BLaER1 (cell line): ENCODE results near the gene KDM5B.
"Not testable (repeated sequence)": the region's sequence is repeated elsewhere in the genome, so short reads cannot be mapped to it uniquely, and the experiment has no call there.

Source experiments
- H3K27ac ChIP-seq: shearing (Covaris generic); formaldehyde crosslinking; 2 replicates; pipeline ENCODE4 v1.8.1; 2022
- H3K27me3 ChIP-seq: shearing (Covaris generic); formaldehyde crosslinking; 2 replicates; pipeline ENCODE4 v1.8.1; 2022
- H3K36me3 ChIP-seq: shearing (Covaris generic); formaldehyde crosslinking; 2 replicates; pipeline ENCODE4 v1.8.1; 2022
- H3K4me1 ChIP-seq: shearing (Covaris generic); formaldehyde crosslinking; 2 replicates; pipeline ENCODE4 v1.8.1; 2022
- H3K4me2 ChIP-seq: shearing (Covaris generic); formaldehyde crosslinking; 2 replicates; pipeline ENCODE4 v1.8.1; 2022
- H3K4me3 ChIP-seq: shearing (Covaris generic); formaldehyde crosslinking; 2 replicates; pipeline ENCODE4 v1.8.1; 2022
- H3K9ac ChIP-seq: shearing (Covaris generic); formaldehyde crosslinking; 2 replicates; pipeline ENCODE4 v1.8.1; 2022
- H3K9me3 ChIP-seq: shearing (Covaris generic); formaldehyde crosslinking; 2 replicates; pipeline ENCODE4 v1.8.1; 2022
- H4K20me1 ChIP-seq: shearing (Covaris generic); formaldehyde crosslinking; 2 replicates; pipeline ENCODE4 v1.8.1; 2022
- Cebpa-rat ChIP-seq: shearing (Covaris generic); IDR thresholded peaks from 2 replicates; pipeline ENCODE4 v1.8.1; 2022

The KDM5B gene

GRCh38 chr1:202843081-202843480 lies 34.9 kb upstream of the KDM5B start:
- H3K4me2 ChIP-seq: no peak overlapping the region
- H3K36me3 ChIP-seq: no peaks in the 10 kb centered on the region
- no peak overlapping the region for H3K9ac ChIP-seq
- no peaks in the 10 kb centered on the region for H3K27me3 ChIP-seq
- peaks cover 10% of the 10 kb centered on the region for H3K4me1 ChIP-seq
- H3K4me3 ChIP-seq: no peak overlapping the region
- H3K27ac ChIP-seq: no peak overlapping the region
- TF ChIP-seq Cebpa-rat: no peak
- H4K20me1 ChIP-seq: no peaks in the 10 kb centered on the region
- H3K9me3 ChIP-seq: no peaks in the 10 kb centered on the region

- H3K27ac ChIP-seq: peak overlapping the region; percentile 90; the same call in 1 of the 2 replicates
- peak overlapping the region; percentile 97 for H3K4me2 ChIP-seq
- no peak overlapping the region for H3K9ac ChIP-seq
- no peak for TF ChIP-seq Cebpa-rat
- no peaks in the 10 kb centered on the region for H3K36me3 ChIP-seq
- no peaks in the 10 kb centered on the region for H3K27me3 ChIP-seq
- H4K20me1 ChIP-seq: no peaks in the 10 kb centered on the region
- no peaks in the 10 kb centered on the region for H3K9me3 ChIP-seq
- H3K4me1 ChIP-seq: peaks cover 59% of the 10 kb centered on the region
- no peak overlapping the region for H3K4me3 ChIP-seq
Observed at GRCh38 chr1:202837746-202838262, 29.6 kb upstream of the KDM5B start.

DNA sequence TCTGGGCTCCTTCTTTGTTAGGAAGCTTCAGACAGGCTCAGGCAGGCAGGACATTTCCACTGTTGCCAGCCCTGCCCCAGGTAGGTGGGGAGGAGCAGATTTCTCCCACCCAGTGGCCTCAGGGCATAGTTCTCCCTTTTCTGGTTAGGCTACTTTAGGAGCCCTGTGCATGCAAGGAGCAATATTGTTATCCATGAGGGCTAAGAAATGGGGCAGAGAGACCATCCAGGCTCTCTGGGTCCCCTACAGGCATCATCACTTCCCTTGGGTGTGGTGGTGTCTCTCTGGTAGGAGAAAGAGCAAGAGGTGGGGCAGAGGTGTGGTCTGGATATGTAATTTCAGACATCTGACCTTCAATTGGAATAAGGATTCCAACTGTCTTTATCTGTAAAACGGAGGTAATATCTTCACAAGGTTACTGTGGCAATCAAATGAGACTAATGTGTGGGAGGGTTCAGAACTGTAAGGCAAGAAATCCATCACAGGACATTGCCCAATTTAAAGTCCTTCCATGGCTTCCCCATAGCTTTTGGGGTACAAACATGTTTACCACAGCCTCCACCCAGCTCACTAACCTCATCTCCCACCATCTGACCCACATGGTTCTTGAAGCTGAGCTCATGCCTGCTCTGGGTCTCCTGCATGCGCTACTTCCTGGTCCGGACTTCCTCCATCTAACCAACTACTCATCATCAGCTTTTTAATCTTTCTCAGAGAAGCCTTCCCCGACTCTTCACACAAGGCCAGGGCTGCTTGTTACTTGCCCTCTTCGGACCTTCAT lies 28.6 kb upstream of the KDM5B start:
- no peak for TF ChIP-seq Cebpa-rat
- peak overlapping the region; percentile 90 for H3K27ac ChIP-seq
- H4K20me1 ChIP-seq: no peaks in the 10 kb centered on the region
- H3K4me2 ChIP-seq: peak overlapping the region; percentile 97
- peaks cover 69% of the 10 kb centered on the region for H3K4me1 ChIP-seq
- H3K9me3 ChIP-seq: no peaks in the 10 kb centered on the region
- H3K4me3 ChIP-seq: 0 out of 2 replicates have a peak overlapping the region, but pooled peaks have one; percentile 47
- H3K27me3 ChIP-seq: no peaks in the 10 kb centered on the region
- no peaks in the 10 kb centered on the region for H3K36me3 ChIP-seq
- peak overlapping the region; percentile 71 for H3K9ac ChIP-seq

DNA sequence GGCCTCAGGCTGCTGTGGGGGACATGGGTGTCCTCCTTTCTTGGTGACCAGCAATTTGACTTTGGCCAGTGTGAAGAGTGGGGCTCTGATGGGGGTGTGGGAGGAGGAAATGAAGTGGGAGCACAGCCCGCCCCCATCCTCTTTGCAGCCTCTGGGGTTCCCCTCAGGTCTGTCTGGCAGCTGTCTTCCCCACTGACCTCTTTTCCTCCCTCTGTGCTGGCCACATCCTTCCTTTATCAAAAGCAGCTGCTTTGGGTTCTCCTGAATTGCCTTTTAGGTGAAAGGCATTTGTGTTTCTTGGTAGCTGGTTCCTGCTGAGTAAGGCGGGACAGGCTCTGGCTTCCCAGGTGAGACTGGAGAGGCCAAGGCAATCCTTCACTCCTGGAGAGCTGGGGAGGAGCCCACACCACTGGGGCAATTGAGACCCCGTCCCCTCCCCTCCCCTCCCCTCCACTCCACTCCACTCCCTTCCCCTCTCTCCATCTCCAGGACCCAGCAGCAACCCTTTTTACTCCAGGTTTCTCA lies 27.4 kb upstream of the KDM5B start:
- Histone ChIP-seq H3K4me2 (peak overlapping the region; percentile 97), H3K27me3 (no peaks in the 10 kb centered on the region), H4K20me1 (no peaks in the 10 kb centered on the region), H3K4me1 (peaks cover 78% of the 10 kb centered on the region), H3K9ac (peak overlapping the region; percentile 71), H3K9me3 (no peaks in the 10 kb centered on the region), H3K36me3 (no peaks in the 10 kb centered on the region), H3K4me3 (peak overlapping the region; percentile 47), H3K27ac (peak overlapping the region; percentile 90)
- no peak for TF ChIP-seq Cebpa-rat

DNA sequence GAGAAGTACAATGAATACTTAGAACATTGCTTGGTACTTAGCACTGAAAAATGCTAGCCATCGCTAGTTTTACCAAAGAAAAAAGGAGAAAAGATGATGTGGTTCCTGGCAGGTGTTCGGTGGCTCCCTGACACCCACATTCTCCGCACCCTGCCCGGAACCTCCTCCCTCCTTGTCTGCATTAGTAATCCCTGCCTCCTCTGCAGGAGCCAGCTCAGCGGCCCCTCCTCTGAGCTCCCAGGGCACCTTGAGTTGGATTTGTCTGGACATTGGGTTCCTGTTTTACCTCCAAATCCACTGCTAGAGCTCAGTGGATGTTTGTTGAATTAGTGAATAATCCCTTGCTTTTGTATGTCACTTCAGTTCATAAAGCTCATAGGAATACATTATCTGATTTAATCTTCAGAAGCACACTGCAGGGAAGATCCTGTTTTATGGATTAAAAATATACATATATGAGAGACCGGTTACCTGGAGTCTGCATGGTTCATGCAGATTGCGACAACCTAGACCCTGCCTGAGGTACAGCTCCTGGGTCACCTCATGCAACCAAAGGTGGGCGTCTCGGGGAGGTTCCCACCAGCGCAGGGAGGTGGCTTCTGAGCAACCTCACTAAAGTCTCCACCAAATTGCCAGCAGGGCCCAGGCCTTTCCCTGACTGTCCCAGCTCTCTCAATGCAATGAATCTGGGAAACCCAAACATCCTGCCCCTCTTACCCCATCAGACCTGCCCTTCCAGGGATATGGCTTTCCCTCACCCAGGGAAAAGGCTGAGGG lies 26.7 kb upstream of the KDM5B start:
- H3K4me1 ChIP-seq: peaks cover 84% of the 10 kb centered on the region
- H3K4me2 ChIP-seq: peak overlapping the region; percentile 97
- peak overlapping the region; percentile 47 for H3K4me3 ChIP-seq
- no peak for TF ChIP-seq Cebpa-rat
- H3K36me3 ChIP-seq: no peaks in the 10 kb centered on the region
- H3K9ac ChIP-seq: peak overlapping the region; percentile 71
- peak overlapping the region; percentile 90 for H3K27ac ChIP-seq
- no peaks in the 10 kb centered on the region for H3K9me3 ChIP-seq
- H3K27me3 ChIP-seq: no peaks in the 10 kb centered on the region
- no peaks in the 10 kb centered on the region for H4K20me1 ChIP-seq

- no peaks in the 10 kb centered on the region for H4K20me1 ChIP-seq
Observed at GRCh38 chr1:202831906-202832305, 23.7 kb upstream of the KDM5B start.

DNA sequence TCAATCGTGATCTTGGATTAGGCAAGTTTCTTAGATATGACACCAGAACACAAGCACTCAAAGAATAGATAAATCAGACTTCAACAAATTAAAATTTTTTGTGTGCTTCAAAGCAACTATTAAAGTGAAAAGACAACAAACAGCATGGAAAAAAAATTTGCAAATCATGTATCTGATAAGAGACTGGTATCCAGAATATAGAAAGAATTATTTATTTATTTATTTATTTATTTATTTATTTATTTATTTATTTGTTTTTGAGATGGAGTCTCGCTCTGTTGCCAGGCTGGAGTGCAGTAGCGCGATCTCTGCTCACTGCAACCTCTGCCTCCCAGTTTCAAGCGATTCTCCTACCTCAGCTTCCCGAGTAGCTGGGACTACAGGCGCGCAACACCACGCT lies 21.0 kb upstream of the KDM5B start:
- H3K27me3 ChIP-seq, H3K36me3 ChIP-seq, H4K20me1 ChIP-seq, H3K9me3 ChIP-seq, H3K9ac ChIP-seq, H3K4me3 ChIP-seq: not testable (repeated sequence)
- peak overlapping the region; percentile 60; the same call in 1 of the 2 replicates for H3K27ac ChIP-seq
- peaks cover 75% of the 10 kb centered on the region for H3K4me1 ChIP-seq
- H3K4me2 ChIP-seq: peak overlapping the region; percentile 48

More at GRCh38 chr1:202831906-202832305, 23.7 kb upstream of the KDM5B start:
- no peak overlapping the region for H3K9ac ChIP-seq
- no peaks in the 10 kb centered on the region for H3K36me3 ChIP-seq
- H3K4me3 ChIP-seq: no peak overlapping the region
- H3K27ac ChIP-seq: peak overlapping the region; percentile 90; the same call in 1 of the 2 replicates
- H3K4me2 ChIP-seq: peak overlapping the region; percentile 97; the same call in 1 of the 2 replicates
- no peaks in the 10 kb centered on the region for H3K27me3 ChIP-seq
- H3K9me3 ChIP-seq: no peaks in the 10 kb centered on the region
- peaks cover 86% of the 10 kb centered on the region for H3K4me1 ChIP-seq
- no peak for TF ChIP-seq Cebpa-rat

DNA sequence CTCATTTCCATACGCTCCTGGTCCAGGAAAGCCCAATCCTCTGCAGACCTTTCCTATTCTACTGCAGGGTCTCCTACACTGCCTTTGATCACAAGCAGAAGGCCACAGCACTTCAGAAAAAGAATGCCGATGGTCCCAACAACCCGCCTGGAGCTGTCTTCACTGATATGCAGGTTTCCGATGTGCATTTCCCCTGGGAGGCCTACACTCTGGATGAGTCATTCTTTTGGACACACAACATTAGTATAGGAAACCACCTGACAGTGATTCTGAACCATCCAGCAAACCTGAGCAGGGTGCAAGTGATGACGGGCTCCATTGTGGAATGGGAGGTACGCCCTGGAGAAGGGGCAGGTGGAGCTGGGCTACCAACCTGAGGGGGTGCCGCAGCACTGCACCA lies 17.5 kb upstream of the KDM5B start:
- TF ChIP-seq Cebpa-rat: no peak
- Histone ChIP-seq H3K9me3 (no peaks in the 10 kb centered on the region), H3K4me1 (peaks cover 42% of the 10 kb centered on the region), H4K20me1 (no peaks in the 10 kb centered on the region), H3K36me3 (no peaks in the 10 kb centered on the region), H3K27me3 (no peaks in the 10 kb centered on the region), H3K4me3 (no peak overlapping the region), H3K9ac (no peak overlapping the region), H3K4me2 (peak overlapping the region; percentile 59), H3K27ac (no peak overlapping the region)

DNA sequence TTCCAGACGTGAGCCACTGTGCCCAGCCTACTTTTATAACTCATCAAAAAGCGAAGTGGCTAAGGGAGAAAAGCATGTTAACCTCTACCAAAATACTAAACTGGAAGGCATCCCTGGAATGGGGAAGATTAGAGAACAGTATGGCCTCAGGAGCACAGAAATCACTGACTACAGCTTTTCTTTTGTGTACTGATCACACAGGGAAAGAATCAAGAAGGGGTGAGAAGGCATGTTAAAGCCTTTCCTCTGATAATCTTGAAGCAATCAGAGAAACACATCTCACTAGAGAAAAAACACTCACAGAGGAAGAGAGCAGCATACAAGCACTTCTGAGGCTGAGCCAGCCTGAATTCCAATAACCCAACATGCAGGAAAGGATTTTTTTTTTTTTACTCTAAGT lies 13.2 kb upstream of the KDM5B start:
- no peaks in the 10 kb centered on the region for H3K9me3 ChIP-seq
- H4K20me1 ChIP-seq: no peaks in the 10 kb centered on the region
- no peak overlapping the region for H3K9ac ChIP-seq
- H3K4me2 ChIP-seq: no peak overlapping the region
- TF ChIP-seq Cebpa-rat: no peak
- H3K4me1 ChIP-seq: peaks cover 17% of the 10 kb centered on the region
- H3K36me3 ChIP-seq: no peaks in the 10 kb centered on the region
- H3K4me3 ChIP-seq: no peak overlapping the region
- no peaks in the 10 kb centered on the region for H3K27me3 ChIP-seq
- H3K27ac ChIP-seq: no peak overlapping the region

GRCh38 chr1:202818819-202819218 lies 10.6 kb upstream of the KDM5B start:
- H3K4me2 ChIP-seq: no peak overlapping the region
- H3K9me3 ChIP-seq: no peaks in the 10 kb centered on the region
- TF ChIP-seq Cebpa-rat: no peak
- H3K27ac ChIP-seq: no peak overlapping the region
- no peak overlapping the region for H3K4me3 ChIP-seq
- H3K27me3 ChIP-seq: no peaks in the 10 kb centered on the region
- H3K9ac ChIP-seq: no peak overlapping the region
- H4K20me1 ChIP-seq: no peaks in the 10 kb centered on the region
- H3K36me3 ChIP-seq: no peaks in the 10 kb centered on the region
- no peaks in the 10 kb centered on the region for H3K4me1 ChIP-seq
